ENCODE data around the gene YWHAQ. TPM values are rescaled to one million over a fixed set of nuclear protein-coding genes. Genes with fewer than 3 reads are reported as not detected.
"Not testable (repeated sequence)": the region's sequence is repeated elsewhere in the genome, so short reads cannot be mapped to it uniquely, and the experiment has no call there.

The YWHAQ gene
- total and polyA plus RNA-seq, 2 of the 4 experiments (the other 2 are of a cell fraction): 196 to 255 TPM

- H4K8ac ChIP-seq (ENCODE audit: low read depth in 2 of 2, low read length in 2 of 2); H2BK15ac ChIP-seq (ENCODE audit: low read depth, low read length); H2AFZ ChIP-seq (replicated peaks; ENCODE audit: low read length, poor library complexity); H3K27me3 ChIP-seq (ENCODE audit: control insufficient read depth, insufficient read depth, low read length); H2BK5ac ChIP-seq (ENCODE audit: low read depth, low read length, poor library complexity, severe bottlenecking); H4K5ac ChIP-seq (ENCODE audit: low read depth, low read length); H3K36me3 ChIP-seq (ENCODE audit: control insufficient read depth, insufficient read depth, low read length); H2AK5ac ChIP-seq (ENCODE audit: low read depth, low read length); H4K91ac ChIP-seq (ENCODE audit: insufficient read depth, low read depth, low read length); BruUV-seq (replicated peaks); H3K23ac ChIP-seq (ENCODE audit: low read depth, low read length); H3K14ac ChIP-seq (replicated peaks; ENCODE audit: low read depth, low read length); DNase-seq; H2BK120ac ChIP-seq (ENCODE audit: low read depth, low read length); H3K18ac ChIP-seq (ENCODE audit: low read depth, low read length); H3K56ac ChIP-seq (ENCODE audit: extremely low read depth, insufficient read depth, low read length); intact Hi-C loops (cut with micrococcal nuclease); POLR2A ChIA-PET (ENCODE audit: unreplicated experiment); H3K9ac ChIP-seq (ENCODE audit: low read depth, low read length); H2AK9ac ChIP-seq (replicated peaks; ENCODE audit: low read depth, low read length, poor library complexity); H2BK20ac ChIP-seq (ENCODE audit: low read depth, low read length); H3K4ac ChIP-seq (ENCODE audit: low read depth, low read length); ATAC-seq (ENCODE audit: low read depth); H3K9me3 ChIP-seq (ENCODE audit: control insufficient read depth, insufficient read depth, low read length); H3K4me2 ChIP-seq (ENCODE audit: low read depth, low read length); H3K27ac ChIP-seq (ENCODE audit: insufficient read depth, low read length); dilution Hi-C loops (cut with HindIII; ENCODE audit: low sequenced_read_pairs, unreplicated experiment); in situ Hi-C loops (cut with MboI; ENCODE audit: low sequenced_read_pairs); H3K4me3 ChIP-seq (ENCODE audit: insufficient read depth, low read depth, low read length): not testable (repeated sequence)
- WGBS, 2 experiments (ENCODE audit: extremely low coverage in 2 of 2, insufficient read length in 1 of 2): 100% methylated on average over 3 of the region's 7 CpGs; no CpG with 5 or more reads in 1 of the 2 experiments
- Histone ChIP-seq H3K4me1 (ENCODE audit: control insufficient read depth, insufficient read depth, low read length) (peaks cover 11% of the 10 kb centered on the region), H3K79me1 (ENCODE audit: low read depth in 1 of 2, low read length in 2 of 2) (peaks cover 5 to 65% of the 10 kb centered on the region in 2 experiments; a peak in 3 of 4 replicates), H3K9me1 (ENCODE audit: insufficient read depth, low read length) (peaks cover 19% of the 10 kb centered on the region), H4K20me1 (ENCODE audit: insufficient read depth, low read length) (peaks cover 45% of the 10 kb centered on the region)
- CTCF ChIA-PET: interaction anchor here (0.6 kb wide), 1 partner anchor 10 kb away, joined by 5 read pairs; no protein-coding TSS in a partner anchor
Measured at GRCh38 chr2:9550859-9551391, 79.9 kb downstream of the YWHAQ start.
